HepG2 (cell line): ENCODE results near the gene PATZ1. TPM values are rescaled to one million over a fixed set of nuclear protein-coding genes. Genes with fewer than 3 reads are reported as not detected.

ENCODE experiments used
- CEBPG ChIP-seq: IDR thresholded peaks from 2 replicates; pipeline ENCODE4 v1.6.1; 2016
- ETV6 ChIP-seq: sonication (generic); formaldehyde crosslinking; conservative IDR thresholded peaks from 2 replicates; pipeline ENCODE4 v1.4.0; 2020; ENCODE audit warnings: missing genetic modification reagents
- HIVEP1 ChIP-seq: sonication (generic); formaldehyde crosslinking; IDR thresholded peaks from 2 replicates; pipeline ENCODE4 v1.4.0; 2020; ENCODE audit warnings: mild to moderate bottlenecking, missing genetic modification reagents
- MXI1 ChIP-seq: IDR thresholded peaks from 3 replicates; pipeline ENCODE4 v1.6.1; 2012; ENCODE audit warnings: low read depth, low read length, inconsistent platforms, borderline replicate concordance
- SP4 ChIP-seq: sonication (generic); formaldehyde crosslinking; IDR thresholded peaks from 2 replicates; pipeline ENCODE4 v1.8.1; 2023; ENCODE audit warnings: mild to moderate bottlenecking, missing genetic modification reagents
- ZNF138 ChIP-seq: sonication (generic); formaldehyde crosslinking; IDR thresholded peaks from 2 replicates; pipeline ENCODE4 v1.5.0; 2020; ENCODE audit warnings: mild to moderate bottlenecking, low read depth, missing genetic modification reagents
- ZNF780A ChIP-seq: sonication (generic); formaldehyde crosslinking; IDR thresholded peaks from 2 replicates; pipeline ENCODE4 v1.8.0; 2022; ENCODE audit warnings: mild to moderate bottlenecking, missing genetic modification reagents, moderate library complexity
- ZNF883 ChIP-seq: sonication (generic); formaldehyde crosslinking; IDR thresholded peaks from 2 replicates; pipeline ENCODE4 v1.5.1; 2020; ENCODE audit warnings: mild to moderate bottlenecking, missing genetic modification reagents; ENCODE audit errors: not compliant biosample characterization
- ZSCAN25 ChIP-seq: sonication (generic); formaldehyde crosslinking; IDR thresholded peaks from 2 replicates; pipeline ENCODE4 v1.8.0; 2022; ENCODE audit warnings: mild to moderate bottlenecking, missing genetic modification reagents
- polyA plus RNA-seq, 8 experiments: library from polyadenylated mRNA; depleted of rRNA in 3 of 8; stranded (reverse) in 7 of 8; unstranded in 1 of 8; fragments of >200 nt; fragmentation: Illumina TruSeq in 4 of 8; extraction: Trizol in 4 of 8; gene quantifications; 2 replicates each; pipeline versions ENCODE4 v1.2.1 to v1.2.3, GENCODE V29; 2011 to 2016; ENCODE audit warnings: low read depth in 4 of 8, missing spikeins in 1 of 8, mixed read lengths in 1 of 8; ENCODE audit not compliant: insufficient read depth in 1 of 8
- total RNA-seq, 5 experiments: library from RNA; depleted of rRNA; stranded (reverse); fragments of >200 nt; fragmentation: Illumina TruSeq; extraction: Trizol; gene quantifications; 2 replicates each; pipeline ENCODE4 v1.2.3, GENCODE V29; 2016; ENCODE audit warnings: low read depth in 1 of 5
- TF ChIP-seq, protein P1 (sequence below), 2 experiments: sonication (generic) in 1 of 2; formaldehyde crosslinking in 1 of 2; IDR thresholded peaks; 2 replicates each; pipeline versions ENCODE4 v1.4.0 to v1.6.1; 2018 to 2020; ENCODE audit warnings: missing genetic modification reagents in 2 of 2, borderline replicate concordance in 1 of 2, low read depth in 1 of 2, mild to moderate bottlenecking in 1 of 2, missing biosample characterization in 1 of 2
- TF ChIP-seq, protein P2 (sequence below): sonication (generic); formaldehyde crosslinking; IDR thresholded peaks from 2 replicates; pipeline ENCODE4 v1.5.1; 2020; ENCODE audit warnings: mild to moderate bottlenecking, moderate library complexity, missing genetic modification reagents
- TF ChIP-seq, protein P3 (sequence below): fragments of 450-650 bp; IDR thresholded peaks from 2 replicates; pipeline ENCODE4 v1.6.1; 2017
- TF ChIP-seq, protein P4 (sequence below): sonication (generic); formaldehyde crosslinking; IDR thresholded peaks from 2 replicates; pipeline ENCODE4 v1.4.0; 2020; ENCODE audit warnings: mild to moderate bottlenecking, missing genetic modification reagents
- TF ChIP-seq, protein P5 (sequence below): sonication (generic); formaldehyde crosslinking; IDR thresholded peaks from 2 replicates; pipeline ENCODE4 v1.5.0; 2020; ENCODE audit warnings: missing genetic modification reagents, mild to moderate bottlenecking, borderline replicate concordance
- TF ChIP-seq, protein P6 (sequence below): sonication (generic); formaldehyde crosslinking; IDR thresholded peaks from 2 replicates; pipeline ENCODE4 v1.4.0; 2020; ENCODE audit warnings: missing genetic modification reagents, borderline replicate concordance
- TF ChIP-seq, protein P7 (sequence below): sonication (generic); formaldehyde crosslinking; IDR thresholded peaks from 2 replicates; pipeline ENCODE4 v1.9.0; 2021; ENCODE audit warnings: missing genetic modification reagents, borderline replicate concordance

The PATZ1 gene
- total and polyA plus RNA-seq, 2 of the 13 experiments (the other 11 are each of a cell fraction or from before 2014, with no cell fraction given): 24.9 to 30.5 TPM

DNA sequence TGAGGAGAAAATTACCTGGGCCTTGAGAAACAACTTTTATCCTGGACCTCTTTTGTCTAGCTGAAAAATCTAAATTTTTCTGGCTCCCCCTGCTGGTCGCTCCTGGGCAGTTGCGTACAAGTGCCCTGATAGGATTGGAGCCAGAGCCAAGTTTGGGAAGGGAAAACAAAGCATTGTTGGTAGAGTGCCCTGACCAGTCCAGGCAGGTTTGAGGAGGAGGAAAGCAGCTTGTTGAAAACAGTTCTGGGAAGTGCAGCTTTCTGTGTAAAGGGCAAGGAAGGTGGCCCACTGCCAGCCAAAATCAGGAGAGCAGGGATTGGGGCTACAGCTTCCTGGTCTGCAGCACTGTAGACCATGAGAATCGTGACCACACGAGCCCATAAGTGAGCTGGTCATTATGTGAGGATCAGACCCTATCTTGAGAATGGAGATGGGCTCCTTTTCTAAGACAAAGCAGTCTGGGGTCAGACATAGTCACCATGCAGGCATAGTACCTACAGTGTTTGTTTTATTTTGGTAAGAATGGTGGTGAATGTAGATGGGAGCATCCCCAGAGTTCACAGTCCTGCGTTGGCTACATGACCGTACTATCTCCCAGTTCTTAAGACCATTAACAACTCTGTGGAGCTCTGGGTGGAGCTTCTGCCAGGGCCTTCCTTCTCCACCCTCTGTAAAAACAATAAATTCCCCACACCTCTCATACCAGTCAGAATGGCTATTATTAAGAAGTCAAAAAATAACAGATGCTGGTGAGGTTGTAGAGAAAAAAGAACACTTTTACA is 32.6 kb downstream of the PATZ1 start (continued):
- TF ChIP-seq, protein P1, sequence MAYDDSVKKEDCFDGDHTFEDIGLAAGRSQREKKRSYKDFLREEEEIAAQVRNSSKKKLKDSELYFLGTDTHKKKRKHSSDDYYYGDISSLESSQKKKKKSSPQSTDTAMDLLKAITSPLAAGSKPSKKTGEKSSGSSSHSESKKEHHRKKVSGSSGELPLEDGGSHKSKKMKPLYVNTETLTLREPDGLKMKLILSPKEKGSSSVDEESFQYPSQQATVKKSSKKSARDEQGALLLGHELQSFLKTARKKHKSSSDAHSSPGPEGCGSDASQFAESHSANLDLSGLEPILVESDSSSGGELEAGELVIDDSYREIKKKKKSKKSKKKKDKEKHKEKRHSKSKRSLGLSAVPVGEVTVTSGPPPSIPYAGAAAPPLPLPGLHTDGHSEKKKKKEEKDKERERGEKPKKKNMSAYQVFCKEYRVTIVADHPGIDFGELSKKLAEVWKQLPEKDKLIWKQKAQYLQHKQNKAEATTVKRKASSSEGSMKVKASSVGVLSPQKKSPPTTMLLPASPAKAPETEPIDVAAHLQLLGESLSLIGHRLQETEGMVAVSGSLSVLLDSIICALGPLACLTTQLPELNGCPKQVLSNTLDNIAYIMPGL (CRISPR knock-in tag; IDR thresholded peaks at IDR 0.05; ENCODE audit: borderline replicate concordance in 1 of 2, low read depth in 1 of 2): no peak
- TF ChIP-seq ETV6 (no peak), ZSCAN25 (CRISPR knock-in tag) (no peak), CEBPG (CRISPR knock-in tag) (peak; percentile 40), HIVEP1 (CRISPR knock-in tag) (no peak), ZNF138 (no peak), MXI1 (no peak), ZNF780A (no peak), SP4 (CRISPR knock-in tag) (no peak), ZNF883 (CRISPR knock-in tag) (no peak)
- TF ChIP-seq, protein P2, sequence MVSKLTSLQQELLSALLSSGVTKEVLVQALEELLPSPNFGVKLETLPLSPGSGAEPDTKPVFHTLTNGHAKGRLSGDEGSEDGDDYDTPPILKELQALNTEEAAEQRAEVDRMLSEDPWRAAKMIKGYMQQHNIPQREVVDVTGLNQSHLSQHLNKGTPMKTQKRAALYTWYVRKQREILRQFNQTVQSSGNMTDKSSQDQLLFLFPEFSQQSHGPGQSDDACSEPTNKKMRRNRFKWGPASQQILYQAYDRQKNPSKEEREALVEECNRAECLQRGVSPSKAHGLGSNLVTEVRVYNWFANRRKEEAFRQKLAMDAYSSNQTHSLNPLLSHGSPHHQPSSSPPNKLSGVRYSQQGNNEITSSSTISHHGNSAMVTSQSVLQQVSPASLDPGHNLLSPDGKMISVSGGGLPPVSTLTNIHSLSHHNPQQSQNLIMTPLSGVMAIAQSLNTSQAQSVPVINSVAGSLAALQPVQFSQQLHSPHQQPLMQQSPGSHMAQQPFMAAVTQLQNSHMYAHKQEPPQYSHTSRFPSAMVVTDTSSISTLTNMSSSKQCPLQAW (CRISPR knock-in tag): peak; percentile 27; the same call in 1 of the 2 replicates
- TF ChIP-seq, protein P3, sequence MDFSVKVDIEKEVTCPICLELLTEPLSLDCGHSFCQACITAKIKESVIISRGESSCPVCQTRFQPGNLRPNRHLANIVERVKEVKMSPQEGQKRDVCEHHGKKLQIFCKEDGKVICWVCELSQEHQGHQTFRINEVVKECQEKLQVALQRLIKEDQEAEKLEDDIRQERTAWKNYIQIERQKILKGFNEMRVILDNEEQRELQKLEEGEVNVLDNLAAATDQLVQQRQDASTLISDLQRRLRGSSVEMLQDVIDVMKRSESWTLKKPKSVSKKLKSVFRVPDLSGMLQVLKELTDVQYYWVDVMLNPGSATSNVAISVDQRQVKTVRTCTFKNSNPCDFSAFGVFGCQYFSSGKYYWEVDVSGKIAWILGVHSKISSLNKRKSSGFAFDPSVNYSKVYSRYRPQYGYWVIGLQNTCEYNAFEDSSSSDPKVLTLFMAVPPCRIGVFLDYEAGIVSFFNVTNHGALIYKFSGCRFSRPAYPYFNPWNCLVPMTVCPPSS: no peak
- TF ChIP-seq, protein P4, sequence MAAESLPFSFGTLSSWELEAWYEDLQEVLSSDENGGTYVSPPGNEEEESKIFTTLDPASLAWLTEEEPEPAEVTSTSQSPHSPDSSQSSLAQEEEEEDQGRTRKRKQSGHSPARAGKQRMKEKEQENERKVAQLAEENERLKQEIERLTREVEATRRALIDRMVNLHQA (CRISPR knock-in tag): no peak
- TF ChIP-seq, protein P5, sequence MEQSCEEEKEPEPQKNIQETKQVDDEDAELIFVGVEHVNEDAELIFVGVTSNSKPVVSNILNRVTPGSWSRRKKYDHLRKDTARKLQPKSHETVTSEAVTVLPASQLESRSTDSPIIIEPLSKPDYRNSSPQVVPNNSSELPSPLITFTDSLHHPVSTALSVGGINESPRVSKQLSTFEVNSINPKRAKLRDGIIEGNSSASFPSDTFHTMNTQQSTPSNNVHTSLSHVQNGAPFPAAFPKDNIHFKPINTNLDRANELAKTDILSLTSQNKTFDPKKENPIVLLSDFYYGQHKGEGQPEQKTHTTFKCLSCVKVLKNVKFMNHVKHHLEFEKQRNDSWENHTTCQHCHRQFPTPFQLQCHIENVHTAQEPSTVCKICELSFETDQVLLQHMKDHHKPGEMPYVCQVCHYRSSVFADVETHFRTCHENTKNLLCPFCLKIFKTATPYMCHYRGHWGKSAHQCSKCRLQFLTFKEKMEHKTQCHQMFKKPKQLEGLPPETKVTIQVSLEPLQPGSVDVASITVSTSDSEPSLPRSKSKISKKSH (CRISPR knock-in tag): no peak
- TF ChIP-seq, protein P6, sequence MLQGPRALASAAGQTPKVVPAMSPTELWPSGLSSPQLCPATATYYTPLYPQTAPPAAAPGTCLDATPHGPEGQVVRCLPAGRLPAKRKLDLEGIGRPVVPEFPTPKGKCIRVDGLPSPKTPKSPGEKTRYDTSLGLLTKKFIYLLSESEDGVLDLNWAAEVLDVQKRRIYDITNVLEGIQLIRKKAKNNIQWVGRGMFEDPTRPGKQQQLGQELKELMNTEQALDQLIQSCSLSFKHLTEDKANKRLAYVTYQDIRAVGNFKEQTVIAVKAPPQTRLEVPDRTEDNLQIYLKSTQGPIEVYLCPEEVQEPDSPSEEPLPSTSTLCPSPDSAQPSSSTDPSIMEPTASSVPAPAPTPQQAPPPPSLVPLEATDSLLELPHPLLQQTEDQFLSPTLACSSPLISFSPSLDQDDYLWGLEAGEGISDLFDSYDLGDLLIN (CRISPR knock-in tag): no peak
- TF ChIP-seq, protein P7, sequence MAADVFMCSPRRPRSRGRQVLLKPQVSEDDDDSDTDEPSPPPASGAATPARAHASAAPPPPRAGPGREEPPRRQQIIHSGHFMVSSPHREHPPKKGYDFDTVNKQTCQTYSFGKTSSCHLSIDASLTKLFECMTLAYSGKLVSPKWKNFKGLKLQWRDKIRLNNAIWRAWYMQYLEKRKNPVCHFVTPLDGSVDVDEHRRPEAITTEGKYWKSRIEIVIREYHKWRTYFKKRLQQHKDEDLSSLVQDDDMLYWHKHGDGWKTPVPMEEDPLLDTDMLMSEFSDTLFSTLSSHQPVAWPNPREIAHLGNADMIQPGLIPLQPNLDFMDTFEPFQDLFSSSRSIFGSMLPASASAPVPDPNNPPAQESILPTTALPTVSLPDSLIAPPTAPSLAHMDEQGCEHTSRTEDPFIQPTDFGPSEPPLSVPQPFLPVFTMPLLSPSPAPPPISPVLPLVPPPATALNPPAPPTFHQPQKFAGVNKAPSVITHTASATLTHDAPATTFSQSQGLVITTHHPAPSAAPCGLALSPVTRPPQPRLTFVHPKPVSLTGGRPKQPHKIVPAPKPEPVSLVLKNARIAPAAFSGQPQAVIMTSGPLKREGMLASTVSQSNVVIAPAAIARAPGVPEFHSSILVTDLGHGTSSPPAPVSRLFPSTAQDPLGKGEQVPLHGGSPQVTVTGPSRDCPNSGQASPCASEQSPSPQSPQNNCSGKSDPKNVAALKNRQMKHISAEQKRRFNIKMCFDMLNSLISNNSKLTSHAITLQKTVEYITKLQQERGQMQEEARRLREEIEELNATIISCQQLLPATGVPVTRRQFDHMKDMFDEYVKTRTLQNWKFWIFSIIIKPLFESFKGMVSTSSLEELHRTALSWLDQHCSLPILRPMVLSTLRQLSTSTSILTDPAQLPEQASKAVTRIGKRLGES (CRISPR knock-in tag): no peak
